DND-41 (cell line): ENCODE measurements around the gene HOGA1.

Experiments used
- EZH2 ChIP-seq: IDR thresholded peaks from 3 replicates; pipeline ENCODE4 v1.6.1; 2012; ENCODE audit warnings: borderline replicate concordance, low read depth, mild to moderate bottlenecking, moderate library complexity, low read length, inconsistent platforms; ENCODE audit not compliant: severe bottlenecking
- TF ChIP-seq, protein P1 (sequence below): IDR thresholded peaks from 2 replicates; pipeline ENCODE4 v1.5.1; 2012; ENCODE audit warnings: borderline replicate concordance, low read length, moderate library complexity, mild to moderate bottlenecking; ENCODE audit not compliant: poor library complexity, severe bottlenecking; ENCODE audit errors: extremely low read depth

- TF ChIP-seq, protein P1, sequence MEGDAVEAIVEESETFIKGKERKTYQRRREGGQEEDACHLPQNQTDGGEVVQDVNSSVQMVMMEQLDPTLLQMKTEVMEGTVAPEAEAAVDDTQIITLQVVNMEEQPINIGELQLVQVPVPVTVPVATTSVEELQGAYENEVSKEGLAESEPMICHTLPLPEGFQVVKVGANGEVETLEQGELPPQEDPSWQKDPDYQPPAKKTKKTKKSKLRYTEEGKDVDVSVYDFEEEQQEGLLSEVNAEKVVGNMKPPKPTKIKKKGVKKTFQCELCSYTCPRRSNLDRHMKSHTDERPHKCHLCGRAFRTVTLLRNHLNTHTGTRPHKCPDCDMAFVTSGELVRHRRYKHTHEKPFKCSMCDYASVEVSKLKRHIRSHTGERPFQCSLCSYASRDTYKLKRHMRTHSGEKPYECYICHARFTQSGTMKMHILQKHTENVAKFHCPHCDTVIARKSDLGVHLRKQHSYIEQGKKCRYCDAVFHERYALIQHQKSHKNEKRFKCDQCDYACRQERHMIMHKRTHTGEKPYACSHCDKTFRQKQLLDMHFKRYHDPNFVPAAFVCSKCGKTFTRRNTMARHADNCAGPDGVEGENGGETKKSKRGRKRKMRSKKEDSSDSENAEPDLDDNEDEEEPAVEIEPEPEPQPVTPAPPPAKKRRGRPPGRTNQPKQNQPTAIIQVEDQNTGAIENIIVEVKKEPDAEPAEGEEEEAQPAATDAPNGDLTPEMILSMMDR, result no peak
- no peak for TF ChIP-seq EZH2
Observed at GRCh38 chr10:97574374-97575126, 9.6 kb upstream of the HOGA1 start.
